Stimulated activated CD4-positive, alpha-beta T cell treated with anti-CD3 and anti-CD28 coated beads, TNF-alpha, amount 100 ng/mL, for 1 hour (primary cell): ENCODE results near the gene NME7.

Experiments used
- DNase-seq, 3 donors: peaks; one replicate each; pipeline ENCODE4 v3.0.0-alpha.2; 2020; ENCODE audit warnings: low read depth in 3 of 3, low spot score in 1 of 3

The NME7 gene

DNA sequence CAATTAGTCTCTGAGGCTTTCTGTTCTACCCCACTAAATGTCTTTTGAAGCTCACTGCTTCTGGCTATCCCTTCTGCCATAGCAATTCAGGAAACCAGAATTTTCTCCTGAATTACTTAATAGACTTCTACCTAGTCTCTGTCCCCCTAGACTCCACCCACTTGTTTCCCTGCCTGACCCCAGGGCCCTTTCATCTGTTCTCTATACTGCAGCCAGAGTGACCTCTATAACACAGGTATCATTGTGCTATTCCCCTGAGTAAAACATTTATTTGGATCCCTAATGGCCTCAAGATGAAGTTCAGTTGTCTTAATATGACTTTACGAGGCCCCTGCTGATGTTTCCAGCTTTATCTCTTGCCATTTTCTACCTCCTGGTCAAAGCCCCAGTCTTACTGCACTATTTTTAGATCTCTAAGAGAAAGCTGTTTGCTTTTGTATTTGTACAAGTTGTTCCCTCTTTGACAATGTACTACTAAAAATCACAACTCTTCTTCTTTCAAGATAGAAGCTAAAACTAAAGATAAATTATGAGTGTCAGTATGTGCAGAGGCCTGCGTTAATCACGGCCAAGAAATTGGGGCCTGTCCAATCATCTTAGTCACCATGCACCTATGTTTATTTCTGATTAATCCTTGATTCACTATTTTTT, 206.6 kb downstream of the NME7 start:
- no peak for DNase-seq

DNA sequence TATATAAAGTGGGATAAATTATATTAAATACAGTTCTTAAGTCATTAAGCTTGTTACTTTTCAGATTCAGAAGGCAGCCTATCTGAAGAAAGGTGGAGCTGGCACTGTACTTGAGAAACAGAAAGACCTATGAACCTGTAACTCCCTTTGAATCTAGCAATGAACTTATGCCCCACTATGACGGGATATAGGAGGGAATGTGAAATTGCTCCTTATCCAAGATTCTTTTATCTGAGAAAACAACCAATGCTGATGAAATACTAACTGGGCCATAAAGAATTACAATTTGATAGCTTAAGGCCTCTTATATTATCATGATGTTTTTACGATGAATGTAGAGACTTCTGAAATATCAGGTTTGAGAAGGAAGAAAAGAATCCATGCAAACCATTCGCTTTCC, 211.0 kb downstream of the NME7 start:
- no peak for DNase-seq

DNA sequence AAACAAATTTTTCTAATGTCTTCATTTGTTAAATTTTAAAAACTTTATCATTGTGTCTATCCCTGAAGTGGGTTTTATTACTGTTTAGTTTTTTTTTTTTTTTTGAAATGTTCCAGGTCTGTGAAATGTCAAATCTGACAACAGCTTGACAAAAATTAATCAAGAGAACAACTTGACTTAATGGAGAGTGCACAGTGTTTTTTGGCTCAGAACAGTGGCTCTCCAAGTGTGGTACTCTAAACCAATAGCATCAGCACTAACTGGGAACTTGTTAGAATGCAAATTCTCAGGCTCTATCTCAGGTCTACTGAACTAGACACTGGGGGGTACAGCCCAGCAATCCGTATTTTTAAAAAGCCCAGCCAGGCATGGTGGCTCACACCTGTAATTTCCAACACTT, 211.9 kb downstream of the NME7 start:
- no peak for DNase-seq

DNA sequence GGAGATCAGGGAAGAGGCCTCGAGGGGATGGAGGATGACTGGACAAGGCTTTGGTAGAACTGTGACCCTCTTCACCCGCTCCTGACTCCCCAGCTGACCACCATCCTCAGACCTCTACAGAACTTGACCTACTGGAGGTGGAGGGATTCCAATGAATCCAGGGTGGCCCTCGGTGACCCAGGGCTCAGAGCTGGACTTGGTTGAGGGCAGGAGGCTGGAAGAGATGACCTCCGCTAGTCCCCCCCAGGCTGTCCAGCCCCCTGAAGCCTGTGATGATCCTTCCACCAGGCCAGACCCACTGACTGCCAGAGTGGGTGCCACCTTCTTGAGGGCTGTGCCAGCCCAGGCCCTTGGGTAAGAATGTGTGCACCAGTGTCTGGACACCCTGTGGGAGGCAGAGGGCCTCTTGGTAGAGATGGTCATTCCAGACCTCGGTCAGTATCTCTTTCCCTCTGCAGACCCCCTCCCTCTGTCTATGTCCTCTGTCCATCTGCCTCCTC, 216.2 kb downstream of the NME7 start:
- no peak for DNase-seq

GRCh38 chr1:169150641-169151337, 216.8 kb downstream of the NME7 start:
- DNase-seq = no peak

DNA sequence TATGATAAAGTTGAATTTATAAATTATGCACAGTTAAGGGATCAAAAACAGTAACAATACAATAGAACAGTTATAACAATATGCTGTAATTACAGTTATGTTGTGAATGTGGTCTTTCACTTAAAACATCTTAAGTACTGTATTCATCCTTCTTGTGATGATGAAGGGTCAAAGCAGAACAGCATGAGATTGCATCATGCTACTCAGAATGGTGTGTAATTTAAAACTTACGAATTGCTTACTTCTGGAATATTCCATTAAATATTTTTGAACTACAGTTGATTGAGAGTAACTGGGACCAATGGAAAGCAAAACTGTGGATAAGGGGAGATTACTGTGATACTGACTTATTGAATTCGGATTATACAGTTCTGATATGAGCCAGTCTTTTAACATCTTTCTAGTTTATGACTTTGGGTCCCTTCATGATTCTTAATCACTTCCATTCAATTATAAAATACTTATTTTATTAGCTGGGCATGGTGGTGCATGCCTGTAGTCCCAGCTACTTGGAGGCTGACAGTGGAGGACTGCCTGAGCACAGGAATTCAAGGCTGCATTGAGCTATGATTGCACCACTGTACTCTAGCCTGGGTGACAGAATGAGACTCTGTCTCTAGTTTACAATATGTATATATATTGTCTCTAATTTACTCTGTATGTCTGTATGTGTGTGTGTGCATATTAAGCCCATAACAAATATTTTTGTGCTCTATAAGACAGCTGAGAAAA, 217.9 kb downstream of the NME7 start:
- DNase-seq = no peak

GRCh38 chr1:169148472-169149252, 218.9 kb downstream of the NME7 start:
- DNase-seq = no peak

DNA sequence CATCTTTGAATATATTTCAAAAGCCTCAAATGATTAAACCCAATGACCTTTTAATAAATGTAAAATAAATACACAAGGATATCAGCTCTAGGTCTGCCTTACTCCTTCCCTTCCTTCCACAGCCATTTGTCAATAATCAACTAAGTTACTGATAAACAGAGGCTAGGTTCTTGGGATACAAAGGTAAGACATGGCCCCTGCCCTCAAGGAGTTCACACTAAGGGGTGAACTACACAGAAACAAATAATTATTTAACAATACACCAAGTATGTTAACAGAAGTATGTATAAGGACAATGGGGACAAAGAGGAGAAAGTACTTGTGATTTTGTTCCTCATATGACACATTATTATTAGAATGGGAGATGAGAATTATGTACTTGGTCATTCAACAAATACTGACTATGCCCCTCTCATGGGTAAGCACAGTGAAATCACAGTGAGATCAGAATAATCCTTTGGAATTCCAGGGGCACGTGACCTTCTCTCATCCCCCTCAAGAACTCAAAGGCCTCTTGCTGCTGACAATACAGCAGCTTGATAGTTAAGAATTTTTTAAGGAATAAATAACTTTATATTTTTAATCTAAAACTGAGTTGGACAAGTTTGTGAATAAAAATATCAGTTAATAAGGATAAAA, 220.9 kb downstream of the NME7 start:
- DNase-seq = no peak

GRCh38 chr1:169144941-169145626, 222.5 kb downstream of the NME7 start:
- DNase-seq = no peak

DNA sequence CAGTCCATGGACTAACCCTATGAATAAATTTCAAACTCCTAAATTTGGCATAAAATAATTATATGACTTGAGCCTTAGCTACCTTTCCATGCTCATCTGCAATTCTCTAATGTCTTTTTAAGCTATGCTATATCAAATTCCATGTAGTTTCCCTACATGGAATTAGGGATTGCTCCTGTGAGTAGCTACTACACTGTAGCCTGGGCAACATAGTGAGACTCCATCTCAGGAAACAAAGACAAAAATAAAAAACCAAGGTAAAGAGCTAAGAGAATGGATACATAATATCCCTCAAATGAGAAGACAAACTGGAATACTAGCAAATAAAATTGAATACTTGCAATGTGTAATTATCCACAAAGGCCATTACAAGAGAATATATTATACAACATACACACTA, 223.6 kb downstream of the NME7 start:
- no peak for DNase-seq

GRCh38 chr1:169143346-169143745, 224.3 kb downstream of the NME7 start:
- DNase-seq = no peak

DNA sequence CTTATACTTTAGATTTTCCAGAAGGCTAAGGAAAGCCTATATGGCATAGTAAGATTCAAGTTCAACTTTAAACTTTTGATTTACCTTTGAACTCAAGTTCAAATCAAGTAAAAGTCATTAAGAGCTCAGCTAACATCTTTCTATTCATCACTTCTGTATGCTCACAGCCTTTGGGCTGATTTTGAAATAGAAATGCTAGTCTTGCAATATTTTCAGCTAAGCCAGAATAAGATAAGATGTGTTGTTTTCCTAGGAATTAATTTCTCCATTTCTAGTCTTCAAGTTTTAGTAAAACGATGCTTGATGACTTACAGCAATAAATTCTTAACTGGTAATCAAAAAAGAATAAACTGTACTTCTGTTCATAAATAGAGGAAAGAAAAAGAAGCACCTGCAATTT, 225.5 kb downstream of the NME7 start:
- DNase-seq = no peak

DNA sequence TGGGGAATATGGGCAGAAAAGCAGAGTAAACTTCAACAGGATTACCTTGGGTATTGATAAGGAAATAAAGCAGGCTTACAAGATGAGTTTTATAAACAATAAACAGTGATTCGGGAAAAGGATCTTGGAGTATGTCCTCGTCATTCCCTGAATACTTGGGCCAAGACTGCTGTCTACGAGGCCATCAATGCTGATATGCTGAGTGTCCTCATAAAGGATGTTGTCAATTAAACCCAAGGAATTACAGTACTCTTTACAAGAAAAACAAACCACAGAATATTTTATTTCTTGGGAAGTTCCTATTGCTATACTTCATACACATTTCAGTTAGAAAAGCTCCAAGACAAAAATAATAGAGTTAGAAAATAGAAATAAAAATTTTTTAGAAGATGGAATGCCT, 226.2 kb downstream of the NME7 start:
- DNase-seq = no peak

DNA sequence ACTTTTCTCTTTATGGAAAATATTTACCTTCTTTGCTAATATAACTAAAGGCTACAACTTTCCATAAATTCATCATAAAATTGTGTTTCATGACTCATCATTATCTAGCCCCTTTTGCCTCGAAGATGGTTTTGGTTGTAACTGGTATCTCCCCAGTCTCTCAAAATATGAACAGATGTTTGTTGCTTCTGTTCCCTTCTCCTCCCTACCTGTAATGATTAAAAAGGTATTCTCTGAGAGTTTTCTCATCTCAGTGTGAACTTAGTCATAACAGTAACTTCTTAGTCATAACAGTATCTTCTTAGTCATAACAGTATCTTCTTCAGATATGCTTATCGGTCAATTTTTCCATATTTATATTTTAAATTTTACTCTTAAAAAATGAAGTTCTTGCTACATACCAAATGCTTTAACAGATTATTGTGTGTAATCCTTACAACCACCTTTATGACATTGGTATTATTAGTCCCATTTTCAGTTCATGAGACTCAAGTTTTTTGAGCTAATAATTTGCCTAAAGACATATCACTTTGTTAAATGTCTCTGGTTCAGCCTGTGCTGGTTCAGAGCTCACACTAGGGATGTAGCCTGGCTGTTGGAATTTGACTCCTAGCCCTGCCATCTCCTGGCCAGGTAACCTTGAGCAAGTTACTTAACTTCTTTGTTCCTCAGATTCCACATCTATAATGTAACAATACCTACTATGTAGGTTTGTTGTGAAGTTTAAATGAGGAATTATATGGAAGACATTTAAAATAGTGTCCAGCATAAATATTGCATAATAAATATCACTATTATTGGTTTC, 228.5 kb downstream of the NME7 start:
- no peak for DNase-seq

GRCh38 chr1:169137357-169137756, 230.2 kb downstream of the NME7 start:
- DNase-seq = no peak

DNA sequence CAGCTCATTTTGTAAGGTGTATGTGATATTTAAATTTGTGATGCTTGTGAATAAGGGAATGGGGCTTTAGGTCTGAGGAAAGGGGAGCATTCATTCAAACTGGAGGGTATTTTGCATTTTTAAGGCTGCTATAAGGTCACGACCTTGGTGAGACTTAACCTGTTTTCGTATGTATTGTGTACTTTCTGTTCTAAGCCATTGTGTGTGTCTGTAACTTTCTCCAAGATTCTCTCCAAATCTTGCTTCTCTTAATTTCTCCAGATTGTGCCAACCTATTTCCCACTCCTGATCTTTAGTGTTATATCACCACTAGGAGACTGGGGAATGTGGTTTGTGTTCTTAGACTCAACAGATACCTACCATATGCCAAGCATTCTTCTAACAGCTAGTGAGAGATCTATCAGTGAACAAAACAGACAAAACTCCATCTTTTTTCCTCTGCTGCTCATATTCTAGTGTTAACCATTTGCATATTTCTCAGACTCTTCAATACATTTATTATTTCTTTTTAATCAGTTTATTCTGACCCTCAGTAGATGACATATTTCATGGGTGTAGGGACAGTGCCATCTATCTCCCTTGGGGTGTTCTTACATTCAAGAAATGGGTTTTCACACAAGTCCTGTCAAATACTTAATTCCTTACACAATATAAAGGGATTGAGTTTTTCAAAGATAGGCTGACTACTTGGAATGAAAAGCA, 233.6 kb downstream of the NME7 start:
- no peak for DNase-seq

DNA sequence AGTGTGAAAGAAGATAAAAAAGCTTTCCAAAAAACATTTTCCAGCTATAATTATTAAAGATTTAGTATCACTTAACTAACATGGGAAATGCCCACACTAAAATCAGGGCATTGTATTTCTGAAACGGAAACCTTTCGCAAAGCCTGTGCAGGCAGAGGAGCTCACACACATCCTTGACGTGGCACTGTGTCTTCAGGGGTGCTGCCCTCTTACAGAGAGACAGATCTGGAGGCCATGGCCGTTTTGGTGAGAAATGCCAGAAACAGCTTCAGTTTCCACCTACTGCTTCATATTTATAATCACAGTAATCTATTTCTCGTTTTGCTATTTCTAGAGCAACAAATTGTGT, 234.4 kb downstream of the NME7 start:
- DNase-seq = no peak

DNA sequence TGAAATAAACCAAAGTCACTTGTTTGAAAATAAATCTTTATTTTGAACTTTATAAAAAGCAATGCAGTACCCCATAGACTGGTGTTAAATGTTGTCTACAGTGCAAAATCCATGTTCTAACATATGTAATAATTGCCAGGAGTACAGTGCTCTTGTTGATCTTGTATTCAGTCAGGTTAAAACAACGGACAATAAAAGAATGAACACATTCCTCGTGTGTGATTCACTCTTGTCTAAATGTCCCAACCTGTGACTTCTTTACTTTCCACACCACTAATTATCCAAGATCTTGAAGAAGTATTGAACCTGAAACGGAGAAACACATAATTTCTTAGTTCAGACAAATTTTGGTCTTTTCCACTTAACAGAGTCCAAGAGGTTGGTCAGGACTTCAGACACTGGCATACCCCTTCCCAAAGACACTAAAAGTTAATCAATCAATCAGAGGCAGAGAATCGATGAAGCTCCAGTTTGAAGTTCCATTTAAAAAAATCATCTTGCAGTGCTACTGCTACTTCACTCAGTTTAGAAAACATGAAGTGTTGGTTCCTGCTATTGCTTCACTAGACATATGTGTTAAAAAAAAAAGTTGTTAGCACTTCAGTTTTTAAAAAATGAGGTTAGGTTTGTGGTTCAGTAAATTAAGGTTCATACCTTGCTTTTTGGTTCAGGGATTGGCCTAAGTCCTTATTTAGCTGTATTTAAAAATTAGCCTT, 234.9 kb downstream of the NME7 start:
- DNase-seq = no peak
